Stimulated activated naive B cell treated with anti-CD40 and anti-IgM and Interleukin-4, amounts not matched to agents 10 μg/mL and 1 μg/mL and 100 μg/mL, for 72 hours (primary cell): Measurements from ENCODE around the gene MSANTD1.
A peak's percentile ranks its signal among the peaks of the same experiment; 100 is the strongest.

Source experiments
- ATAC-seq, 2 donors: fragments of 150-1000 bp; cut with Tn5 transposase; replicated peaks; 2 replicates each; pipeline ENCODE4 v1.10.0; 2021; ENCODE audit warnings: moderate library complexity in 1 of 2
- DNase-seq: peaks from one replicate; pipeline ENCODE4 v3.0.0; 2021
- H3K27ac Mint-ChIP-seq: one replicate; pipeline ENCODE4 v1.8.0; 2022; ENCODE audit warnings: mild to moderate bottlenecking, mixed read lengths
- H3K27me3 Mint-ChIP-seq, 2 donors: one replicate each; pipeline ENCODE4 v1.8.0; 2022; ENCODE audit warnings: mixed read lengths in 2 of 2
- H3K36me3 Mint-ChIP-seq, 2 donors: one replicate each; pipeline ENCODE4 v1.8.0; 2022; ENCODE audit warnings: mixed read lengths in 2 of 2, mild to moderate bottlenecking in 1 of 2
- H3K4me1 Mint-ChIP-seq, 2 donors: one replicate each; pipeline ENCODE4 v1.8.0; 2022; ENCODE audit warnings: mixed read lengths in 2 of 2, mild to moderate bottlenecking in 1 of 2
- H3K4me3 Mint-ChIP-seq, 2 donors: one replicate each; pipeline ENCODE4 v1.8.0; 2022; ENCODE audit warnings: mild to moderate bottlenecking in 2 of 2, mixed read lengths in 2 of 2, moderate library complexity in 1 of 2
- H3K9me3 Mint-ChIP-seq, 2 donors: one replicate each; pipeline ENCODE4 v1.8.0; 2022; ENCODE audit warnings: mixed read lengths in 2 of 2, mild to moderate bottlenecking in 1 of 2

MSANTD1 gene

GRCh38 chr4:3253808-3254207 is 4.8 kb downstream of the MSANTD1 start:
- Mint-ChIP-seq H3K4me1 (peaks cover 26 to 29% of the 10 kb centered on the region in 2 donors), H3K9me3 (no peaks in the 10 kb centered on the region), H3K36me3 (peaks cover 36 to 51% of the 10 kb centered on the region in 2 donors), H3K27me3 (no peaks in the 10 kb centered on the region), H3K27ac (no peak overlapping the region), H3K4me3 (no peak overlapping the region)
- DNase-seq (no peak), ATAC-seq (no peak)

GRCh38 chr4:3254302-3255131 is 5.6 kb downstream of the MSANTD1 start:
- no peaks in the 10 kb centered on the region for H3K27me3 Mint-ChIP-seq
- ATAC-seq, result no peak

GRCh38 chr4:3255611-3256186 is 6.7 kb downstream of the MSANTD1 start:
- Mint-ChIP-seq H3K27me3 (no peaks in the 10 kb centered on the region), H3K4me1 (peaks cover 23 to 28% of the 10 kb centered on the region in 2 donors), H3K4me3 (no peak overlapping the region), H3K36me3 (peaks cover 28 to 42% of the 10 kb centered on the region in 2 donors), H3K27ac (no peak overlapping the region), H3K9me3 (no peaks in the 10 kb centered on the region)
- DNase-seq (no peak), ATAC-seq (no peak)

More at GRCh38 chr4:3254302-3255131, 5.6 kb downstream of the MSANTD1 start:
- peaks cover 26 to 29% of the 10 kb centered on the region in 2 donors for H3K4me1 Mint-ChIP-seq
- no peak for DNase-seq
- peaks cover 33 to 50% of the 10 kb centered on the region in 2 donors for H3K36me3 Mint-ChIP-seq
- no peaks in the 10 kb centered on the region for H3K9me3 Mint-ChIP-seq
- no peak overlapping the region for H3K27ac Mint-ChIP-seq
- H3K4me3 Mint-ChIP-seq, result no peak overlapping the region

GRCh38 chr4:3256230-3257102 is 7.5 kb downstream of the MSANTD1 start:
- Mint-ChIP-seq H3K4me3 (no peak overlapping the region), H3K36me3 (peaks cover 28 to 42% of the 10 kb centered on the region in 2 donors), H3K27ac (no peak overlapping the region), H3K27me3 (no peaks in the 10 kb centered on the region), H3K4me1 (peaks cover 18 to 21% of the 10 kb centered on the region in 2 donors), H3K9me3 (no peaks in the 10 kb centered on the region)
- DNase-seq (no peak), ATAC-seq (no peak)

GRCh38 chr4:3257103-3257555 is 8.2 kb downstream of the MSANTD1 start:
- peaks cover 28 to 38% of the 10 kb centered on the region in 2 donors for H3K36me3 Mint-ChIP-seq
- H3K4me1 Mint-ChIP-seq, result peaks cover 18 to 27% of the 10 kb centered on the region in 2 donors
- no peak overlapping the region for H3K27ac Mint-ChIP-seq
- H3K27me3 Mint-ChIP-seq, result peaks cover 0 to 6% of the 10 kb centered on the region in 2 donors
- no peak overlapping the region for H3K4me3 Mint-ChIP-seq
- peak; percentile 35 to 60 for ATAC-seq
- no peak for DNase-seq
- no peaks in the 10 kb centered on the region for H3K9me3 Mint-ChIP-seq

GRCh38 chr4:3257556-3258482 is 8.9 kb downstream of the MSANTD1 start:
- Mint-ChIP-seq H3K27ac (peak overlapping the region; percentile 68), H3K4me3 (no peak overlapping the region), H3K27me3 (peaks cover 0 to 6% of the 10 kb centered on the region in 2 donors), H3K9me3 (no peaks in the 10 kb centered on the region), H3K4me1 (peaks cover 18 to 27% of the 10 kb centered on the region in 2 donors), H3K36me3 (peaks cover 28 to 38% of the 10 kb centered on the region in 2 donors)
- DNase-seq (no peak), ATAC-seq (peak; percentile 67 to 68)

GRCh38 chr4:3261411-3262207 is 12.7 kb downstream of the MSANTD1 start:
- H3K27ac Mint-ChIP-seq, result no peak overlapping the region
- no peaks in the 10 kb centered on the region for H3K9me3 Mint-ChIP-seq
- no peak overlapping the region for H3K4me3 Mint-ChIP-seq
- H3K36me3 Mint-ChIP-seq, result peaks cover 16 to 29% of the 10 kb centered on the region in 2 donors
- H3K4me1 Mint-ChIP-seq, result peaks cover 16 to 25% of the 10 kb centered on the region in 2 donors
- ATAC-seq, result no peak
- DNase-seq, result no peak
- peaks cover 0 to 6% of the 10 kb centered on the region in 2 donors for H3K27me3 Mint-ChIP-seq

GRCh38 chr4:3262208-3263052 is 13.5 kb downstream of the MSANTD1 start:
- no peak overlapping the region for H3K27ac Mint-ChIP-seq
- DNase-seq (no peak), ATAC-seq (no peak)
- no peak overlapping the region for H3K4me3 Mint-ChIP-seq
- H3K4me1 Mint-ChIP-seq, result peaks cover 9 to 17% of the 10 kb centered on the region in 2 donors
- H3K27me3 Mint-ChIP-seq, result peaks cover 0 to 6% of the 10 kb centered on the region in 2 donors
- H3K9me3 Mint-ChIP-seq, result no peaks in the 10 kb centered on the region
- H3K36me3 Mint-ChIP-seq, result peaks cover 9 to 24% of the 10 kb centered on the region in 2 donors

- ATAC-seq (no peak), DNase-seq (no peak)
- peaks cover 0 to 6% of the 10 kb centered on the region in 2 donors for H3K27me3 Mint-ChIP-seq
- peaks cover 2 to 8% of the 10 kb centered on the region in 2 donors for H3K4me1 Mint-ChIP-seq
- H3K27ac Mint-ChIP-seq, result no peak overlapping the region
- no peak overlapping the region for H3K4me3 Mint-ChIP-seq
- H3K9me3 Mint-ChIP-seq, result no peaks in the 10 kb centered on the region
- peaks cover 9 to 23% of the 10 kb centered on the region in 2 donors for H3K36me3 Mint-ChIP-seq
These were observed 14.3 kb downstream of the MSANTD1 start for GRCh38 chr4:3263053-3263875.

GRCh38 chr4:3263876-3264193 is 14.9 kb downstream of the MSANTD1 start:
- DNase-seq (no peak), ATAC-seq (no peak)
- peaks cover 0 to 6% of the 10 kb centered on the region in 2 donors for H3K4me1 Mint-ChIP-seq
- H3K27ac Mint-ChIP-seq, result no peak overlapping the region
- peaks cover 9 to 21% of the 10 kb centered on the region in 2 donors for H3K36me3 Mint-ChIP-seq
- no peaks in the 10 kb centered on the region for H3K9me3 Mint-ChIP-seq
- no peak overlapping the region for H3K4me3 Mint-ChIP-seq
- peaks cover 0 to 6% of the 10 kb centered on the region in 2 donors for H3K27me3 Mint-ChIP-seq

GRCh38 chr4:3266076-3266475 is 17.1 kb downstream of the MSANTD1 start:
- no peak for DNase-seq
- H3K9me3 Mint-ChIP-seq, result no peaks in the 10 kb centered on the region
- peaks cover 0 to 6% of the 10 kb centered on the region in 2 donors for H3K27me3 Mint-ChIP-seq
- H3K4me1 Mint-ChIP-seq, result peaks cover 0 to 6% of the 10 kb centered on the region in 2 donors
- H3K27ac Mint-ChIP-seq, result no peak overlapping the region
- no peak overlapping the region for H3K4me3 Mint-ChIP-seq
- H3K36me3 Mint-ChIP-seq, result peaks cover 9 to 18% of the 10 kb centered on the region in 2 donors
- ATAC-seq, result no peak
